Effector CD8-positive, alpha-beta T cell (primary cell): Measurements from ENCODE around the gene PON2.
"Not testable (repeated sequence)": the region's sequence is repeated elsewhere in the genome, so short reads cannot be mapped to it uniquely, and the experiment has no call there.

Experiments
- DNase-seq: peaks from one replicate; lab custom pipeline; 2025; lab: John Stamatoyannopoulos, UW
- total RNA-seq, 4 experiments: gene quantifications; one replicate each; lab custom pipeline; 2026; lab: John Stamatoyannopoulos, UW

Gene PON2
- total RNA-seq = 1.5 to 11.8 (median 6.8) reads per million in 4 experiments

DNA sequence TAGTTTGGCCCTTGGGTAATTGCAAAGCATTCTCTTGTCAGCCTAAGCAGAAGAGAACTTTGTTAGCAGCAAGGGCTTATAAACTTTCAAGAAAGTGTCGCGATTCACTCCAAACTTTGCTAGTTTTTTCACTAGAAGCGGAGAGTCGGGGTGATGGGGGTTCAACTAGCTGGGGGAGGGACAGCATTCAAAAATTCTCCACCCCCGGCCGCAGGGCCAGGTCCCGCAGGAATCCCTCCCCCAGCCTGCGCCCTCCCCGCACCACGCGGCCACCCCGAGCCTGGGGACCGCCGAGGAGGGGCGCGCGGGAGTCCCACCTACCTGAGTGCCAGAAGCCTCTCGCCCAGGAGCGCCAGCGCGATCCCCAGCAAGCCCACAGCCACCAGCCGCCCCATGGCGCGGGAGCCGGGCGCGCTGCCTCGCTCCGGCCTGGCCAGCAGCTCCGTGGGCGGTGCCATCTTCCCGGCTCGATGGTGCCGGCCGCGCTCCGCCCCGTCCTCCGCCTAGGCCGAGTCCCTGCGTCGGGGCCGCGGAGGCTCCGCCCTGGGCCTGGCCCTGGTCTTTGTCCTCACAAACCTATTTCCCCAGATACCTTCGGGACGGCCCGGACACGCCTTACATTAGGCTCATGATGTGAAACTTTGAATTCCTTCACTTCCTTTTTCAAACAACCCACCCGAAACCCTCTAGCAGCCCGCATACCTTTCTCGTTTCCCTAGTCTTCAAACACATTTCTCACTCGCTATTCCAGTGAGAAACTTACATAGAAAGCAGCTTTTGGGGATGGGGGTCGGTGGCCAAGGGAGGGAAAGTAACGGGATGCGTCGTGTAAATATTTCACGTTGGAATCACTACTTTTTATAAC is at the start of gene PON2:
Gene PON2 (minus strand): TSS at position 472 of the 865 bp plus-strand sequence. CDS start 77 bp downstream, at position 395.
- peak; percentile 7 for DNase-seq

DNA sequence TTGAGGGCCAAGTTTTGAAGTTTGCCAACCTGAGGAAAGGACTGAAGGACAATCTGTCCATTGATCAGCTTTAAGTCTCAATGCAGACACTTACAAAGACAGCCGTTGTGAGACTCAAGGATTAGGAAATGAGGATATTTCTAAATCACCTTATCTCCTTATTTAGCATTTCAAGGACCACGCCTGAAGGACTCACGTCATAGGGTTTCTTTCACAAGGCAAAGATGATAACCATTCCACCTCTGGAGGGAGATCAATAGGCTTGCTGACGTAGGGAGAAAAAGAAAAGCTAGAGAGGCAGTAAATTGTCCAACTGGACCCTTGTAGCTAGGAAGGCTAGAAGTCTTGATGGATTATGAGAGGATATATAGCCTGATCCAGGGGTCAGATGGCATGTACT is 47.6 kb upstream of the PON2 start:
- DNase-seq = no peak

DNA sequence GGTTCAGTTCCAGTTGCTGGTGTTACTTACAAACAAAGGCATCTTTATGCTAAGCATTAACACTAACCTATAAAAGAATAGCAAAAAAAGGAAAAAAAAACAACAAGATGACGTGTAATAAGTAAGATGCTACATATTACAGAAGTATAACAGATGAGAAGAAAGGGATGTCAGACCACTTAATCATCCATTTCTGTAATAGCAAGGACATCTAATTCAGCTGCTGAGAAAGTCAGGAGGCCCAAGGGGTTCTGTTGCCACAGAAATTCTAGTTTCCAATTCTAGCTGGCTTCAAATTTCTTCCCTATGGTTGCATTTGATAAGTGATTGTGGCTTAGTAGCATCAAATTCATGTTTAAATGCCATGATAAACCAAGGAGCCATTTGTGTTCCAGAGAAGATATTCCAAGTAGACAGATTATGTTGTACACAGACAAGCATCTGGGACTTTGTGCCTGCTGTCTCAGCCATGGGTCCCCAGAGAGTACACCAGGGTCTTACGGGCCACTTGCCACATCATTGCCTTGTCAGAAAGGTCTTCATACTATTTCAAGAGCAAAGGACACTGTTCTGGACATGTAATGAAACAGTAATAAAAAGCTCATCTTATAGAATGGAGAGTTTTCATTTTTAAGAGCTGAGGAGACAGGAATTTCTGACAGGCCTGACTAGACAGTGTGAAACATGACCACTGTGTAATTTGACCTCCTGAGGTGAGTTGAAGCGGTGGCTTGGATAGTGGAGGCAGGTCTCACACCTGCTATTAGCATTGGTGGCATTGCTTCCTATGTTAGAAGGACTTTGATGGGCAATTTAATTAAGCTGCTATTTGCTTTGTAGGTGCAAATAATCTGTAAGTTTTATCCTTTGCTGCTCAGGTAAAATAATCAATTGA is 46.7 kb upstream of the PON2 start:
- DNase-seq = no peak

DNA sequence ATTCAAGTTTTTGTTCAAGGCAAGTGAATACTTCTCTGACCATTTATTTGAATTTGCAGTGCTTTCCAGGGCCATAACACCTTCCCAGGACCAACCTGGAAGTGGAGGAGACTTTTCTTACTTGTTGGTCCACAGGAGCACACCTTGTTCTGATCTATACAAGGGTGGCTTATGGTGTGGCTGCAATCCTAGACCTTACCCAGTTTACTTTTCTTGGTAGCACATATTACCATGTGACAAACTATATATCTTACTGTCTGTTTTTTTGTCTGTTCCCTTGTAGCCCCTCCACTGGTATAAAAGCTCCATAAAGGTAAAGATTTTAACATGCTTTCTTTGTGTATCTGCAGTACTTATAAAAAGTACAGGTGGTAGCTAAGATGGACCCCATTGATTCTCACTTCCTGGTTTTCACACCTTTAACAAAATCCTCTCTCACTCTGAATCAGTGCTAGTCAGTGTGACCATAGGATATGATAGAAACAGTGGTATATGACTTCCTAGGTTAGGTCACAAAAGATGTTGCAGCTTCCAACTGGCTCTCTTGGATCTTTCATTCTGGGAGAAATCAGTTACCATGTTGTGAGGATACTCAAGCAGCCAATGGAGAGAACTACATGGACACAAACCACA is 45.3 kb upstream of the PON2 start:
- DNase-seq = no peak

DNA sequence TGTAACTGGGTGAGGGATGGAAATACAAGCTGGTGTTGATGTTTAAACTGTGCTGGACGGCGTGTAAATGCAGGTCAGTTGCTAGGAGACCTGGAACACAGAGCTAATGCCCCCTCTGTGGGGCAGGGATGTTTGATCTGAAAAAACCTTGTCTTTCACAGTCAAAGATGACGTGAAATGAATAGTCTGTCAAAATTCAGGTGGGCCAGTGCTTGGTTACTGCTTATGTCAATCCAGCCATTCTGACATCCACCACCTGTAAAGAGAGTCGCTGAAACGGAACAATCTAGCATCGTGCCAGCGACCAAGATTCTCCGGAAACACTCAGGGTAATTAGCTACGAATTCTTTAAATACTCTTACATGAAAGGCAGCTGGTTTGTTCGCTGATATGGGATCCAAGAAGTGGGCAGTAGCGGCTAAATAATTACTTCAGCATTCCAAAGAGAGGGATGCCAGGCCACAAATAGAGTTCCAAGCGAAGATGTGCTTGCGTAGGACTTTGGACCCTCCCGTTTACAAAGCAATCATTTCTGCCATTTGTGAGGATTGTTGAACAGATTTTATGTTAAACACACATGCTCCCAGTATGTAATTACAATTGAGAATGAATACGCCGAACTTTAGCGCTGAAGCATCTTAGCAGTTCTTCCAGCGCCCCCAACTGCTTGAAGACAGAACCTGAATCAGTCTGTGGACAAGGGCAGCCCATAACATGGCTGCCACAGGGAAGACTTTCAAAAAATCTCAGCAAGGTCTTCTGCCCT is 43.6 kb upstream of the PON2 start:
- DNase-seq = no peak

DNA sequence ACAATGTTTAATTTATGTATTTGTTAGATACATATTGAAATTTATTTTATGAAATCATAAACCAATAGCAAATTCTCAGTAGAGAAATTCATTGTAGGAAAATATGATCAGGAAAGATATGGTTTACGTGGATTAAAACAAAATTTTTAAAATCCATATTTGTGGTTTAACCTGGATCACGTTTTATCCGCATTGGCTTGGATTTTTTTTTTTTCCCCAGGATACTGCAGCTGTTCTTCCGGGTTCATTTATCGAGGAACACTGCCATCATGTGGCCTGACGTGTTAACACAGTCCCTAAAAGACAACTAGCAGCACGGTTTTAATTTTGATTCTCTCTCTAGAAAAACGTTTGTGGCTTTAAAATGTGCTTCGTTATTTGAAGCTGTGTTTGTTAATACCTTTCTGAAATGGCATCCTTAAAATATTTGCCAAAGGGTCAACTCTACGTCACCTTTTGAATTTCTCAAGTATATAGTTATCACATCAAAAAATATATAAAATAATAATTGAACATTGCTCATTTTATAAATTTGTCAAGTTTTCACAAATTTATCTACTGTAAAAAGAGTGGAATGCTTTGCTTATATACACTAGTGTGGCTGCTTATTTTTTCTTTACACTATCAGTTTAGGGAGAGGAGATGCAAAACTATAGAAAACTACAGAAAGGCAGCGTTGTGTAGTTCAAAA is 42.2 kb upstream of the PON2 start:
- peak; percentile 11 for DNase-seq

DNA sequence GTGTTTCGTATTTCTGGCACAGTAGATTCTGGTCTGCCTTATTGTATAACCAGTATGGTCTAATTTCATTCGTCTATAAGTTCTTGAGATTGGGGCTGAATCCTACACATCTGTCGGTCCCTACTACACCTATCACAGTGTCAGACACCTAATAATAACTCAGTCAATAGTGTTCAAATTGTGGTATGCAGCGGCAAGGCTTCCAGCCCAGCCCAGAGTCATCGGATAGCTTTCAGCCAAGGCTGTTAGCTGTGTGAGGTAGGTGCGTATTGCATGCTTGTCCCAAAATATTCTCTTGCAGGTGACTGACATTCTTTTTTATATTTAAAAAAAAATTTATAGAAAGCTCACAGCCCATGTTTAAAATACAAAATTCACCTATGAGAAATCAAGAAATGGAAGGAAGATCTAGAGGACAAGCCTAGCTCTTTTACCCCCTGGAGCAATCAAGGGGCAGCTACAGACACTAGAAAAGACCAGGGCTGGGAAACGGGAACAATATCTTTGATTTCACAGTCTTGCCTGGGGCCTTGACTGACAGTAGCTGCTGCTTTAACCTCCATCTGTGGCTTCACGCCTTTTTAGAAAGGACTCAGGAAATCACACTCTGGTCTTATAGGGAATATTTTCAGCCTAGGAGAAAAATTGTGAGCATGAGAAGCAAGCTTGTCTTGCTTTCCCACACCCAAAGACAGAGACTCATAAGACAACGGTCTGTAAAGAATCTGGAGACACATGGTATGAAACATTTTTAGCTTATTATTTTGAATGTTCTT is 41.4 kb upstream of the PON2 start:
- no peak for DNase-seq

DNA sequence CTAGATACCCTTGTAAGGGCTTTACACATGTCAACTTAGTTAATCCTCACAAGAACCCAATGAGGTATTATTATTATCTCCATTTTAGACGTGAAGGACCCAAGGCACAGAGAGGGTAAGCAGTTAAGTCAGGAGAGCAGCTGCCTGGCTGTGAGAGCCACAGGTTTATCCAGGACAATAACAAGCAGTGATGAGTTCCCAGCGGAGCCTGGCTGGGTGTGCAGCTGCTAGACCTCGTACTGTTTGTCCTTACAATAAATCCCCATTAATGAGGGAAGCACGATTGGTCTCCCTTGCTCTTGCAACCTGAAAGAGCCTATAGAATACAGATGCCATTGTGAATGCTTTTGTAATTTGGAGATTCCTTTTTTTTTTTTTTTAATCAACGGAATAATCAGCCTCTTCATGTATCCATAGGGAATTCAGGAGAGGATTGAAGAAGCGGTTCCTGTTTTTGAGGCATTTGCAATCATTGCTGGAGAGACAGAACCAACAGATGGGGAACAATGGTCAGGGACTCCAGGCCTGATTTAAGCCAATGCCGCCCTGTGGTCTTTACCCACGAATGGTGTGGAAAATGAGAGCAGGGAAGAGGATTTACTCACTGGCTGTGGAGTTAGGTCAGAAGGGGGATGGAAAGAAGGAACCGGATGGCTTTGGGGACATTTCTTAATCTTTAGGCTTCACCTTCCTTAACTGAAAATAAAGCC is 38.6 kb upstream of the PON2 start:
- no peak for DNase-seq

DNA sequence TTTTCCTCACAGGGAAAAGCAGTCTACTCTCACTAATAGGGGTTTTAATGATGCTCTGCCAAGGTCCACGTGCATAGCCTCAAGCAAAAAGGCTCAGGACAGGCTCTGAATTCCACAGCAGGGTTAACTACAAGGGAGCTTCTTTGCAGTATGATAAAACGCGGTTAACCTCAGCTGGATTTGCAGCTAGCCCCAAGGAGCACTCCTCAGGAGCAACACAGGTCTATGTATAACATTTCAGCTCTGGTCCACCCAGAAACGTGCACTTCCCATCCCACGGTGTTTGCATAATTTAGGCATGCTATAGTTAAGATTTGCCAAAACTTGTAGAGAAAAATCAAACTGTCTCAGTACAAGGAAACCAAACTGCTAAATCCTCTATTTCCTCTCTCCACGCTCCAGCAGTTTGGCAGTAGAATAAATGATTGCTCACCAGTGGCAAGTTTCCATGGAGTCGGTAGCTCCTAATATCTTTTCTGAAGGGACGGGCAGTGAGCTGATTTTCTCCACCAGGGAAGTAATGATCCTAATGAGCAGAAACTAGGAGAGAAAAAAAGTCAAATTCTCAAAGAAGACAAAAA is 37.8 kb upstream of the PON2 start:
- no peak for DNase-seq

DNA sequence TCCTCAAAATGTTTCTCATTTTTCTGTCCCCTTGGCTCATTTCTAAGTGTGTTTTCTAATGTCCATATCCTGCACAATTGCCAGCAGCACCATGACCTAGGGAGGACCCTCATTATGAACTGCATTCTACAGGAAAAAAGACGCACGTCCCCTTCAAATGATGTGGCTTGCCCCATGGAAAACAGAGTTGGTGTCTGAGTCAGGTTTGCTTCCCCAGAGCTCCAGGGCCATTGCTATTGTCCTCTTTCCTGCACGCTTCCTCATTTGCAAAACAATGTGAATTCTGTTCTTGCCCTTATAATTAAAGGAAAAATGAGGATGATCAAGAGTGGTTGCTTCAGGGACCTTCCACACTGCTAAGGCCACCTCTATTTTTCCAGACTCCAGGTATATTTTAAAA is 36.2 kb upstream of the PON2 start:
- no peak for DNase-seq

DNA sequence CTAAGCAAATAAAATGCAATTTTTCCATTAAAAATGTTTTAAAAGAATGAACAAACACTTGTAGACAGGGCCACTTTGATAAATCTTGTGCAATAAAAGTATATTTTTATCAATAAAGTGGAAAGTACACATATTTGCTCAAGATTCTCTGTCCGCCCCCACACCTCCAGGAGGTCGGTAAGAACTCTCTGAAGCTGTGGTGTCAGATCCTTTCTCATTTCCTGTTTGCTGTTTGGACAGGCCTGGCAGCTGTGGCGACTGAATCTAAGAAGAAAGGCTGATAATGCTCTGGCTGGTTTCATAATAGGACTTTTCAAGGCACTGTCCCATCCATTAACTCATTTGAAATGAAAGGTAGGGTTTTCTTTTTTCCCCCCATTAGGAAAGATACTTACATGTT is 35.6 kb upstream of the PON2 start:
- DNase-seq = no peak

DNA sequence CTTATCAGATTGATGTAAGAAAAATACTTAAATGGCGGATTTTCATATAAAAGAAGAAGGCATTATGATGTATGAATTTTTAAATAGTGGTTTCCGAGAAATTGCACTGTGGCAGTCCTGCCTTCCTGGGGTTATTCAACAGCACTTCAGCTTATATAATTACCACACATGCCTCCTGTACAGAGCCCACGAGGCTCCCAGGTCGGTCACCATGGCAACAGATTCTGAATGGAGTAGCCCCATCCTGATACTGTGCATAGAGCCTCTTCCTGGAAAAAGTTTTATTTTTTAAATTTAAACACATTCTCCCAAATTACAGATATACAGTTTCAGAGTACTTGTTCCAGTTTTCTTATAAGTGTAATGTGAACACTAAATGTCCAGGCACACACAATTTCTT is 35.0 kb upstream of the PON2 start:
- DNase-seq = no peak

DNA sequence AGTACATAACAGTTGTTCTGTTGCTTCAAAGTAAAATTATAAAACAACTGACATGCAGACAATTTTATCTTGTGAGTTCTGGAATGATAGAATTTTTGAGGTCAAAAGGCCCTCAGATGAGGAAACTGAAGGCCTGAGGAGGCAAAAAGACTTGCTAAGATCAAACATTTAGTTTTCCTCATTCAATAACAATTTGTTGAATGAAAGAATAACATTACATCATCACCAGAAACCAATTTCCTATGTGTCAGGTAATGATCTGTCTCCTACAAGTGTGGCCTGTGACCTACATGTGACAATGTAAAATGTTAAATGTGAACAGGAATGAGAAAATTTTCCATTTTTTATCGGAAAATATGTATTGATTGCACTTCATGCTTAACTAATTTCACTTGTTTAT is 34.4 kb upstream of the PON2 start:
- no peak for DNase-seq

DNA sequence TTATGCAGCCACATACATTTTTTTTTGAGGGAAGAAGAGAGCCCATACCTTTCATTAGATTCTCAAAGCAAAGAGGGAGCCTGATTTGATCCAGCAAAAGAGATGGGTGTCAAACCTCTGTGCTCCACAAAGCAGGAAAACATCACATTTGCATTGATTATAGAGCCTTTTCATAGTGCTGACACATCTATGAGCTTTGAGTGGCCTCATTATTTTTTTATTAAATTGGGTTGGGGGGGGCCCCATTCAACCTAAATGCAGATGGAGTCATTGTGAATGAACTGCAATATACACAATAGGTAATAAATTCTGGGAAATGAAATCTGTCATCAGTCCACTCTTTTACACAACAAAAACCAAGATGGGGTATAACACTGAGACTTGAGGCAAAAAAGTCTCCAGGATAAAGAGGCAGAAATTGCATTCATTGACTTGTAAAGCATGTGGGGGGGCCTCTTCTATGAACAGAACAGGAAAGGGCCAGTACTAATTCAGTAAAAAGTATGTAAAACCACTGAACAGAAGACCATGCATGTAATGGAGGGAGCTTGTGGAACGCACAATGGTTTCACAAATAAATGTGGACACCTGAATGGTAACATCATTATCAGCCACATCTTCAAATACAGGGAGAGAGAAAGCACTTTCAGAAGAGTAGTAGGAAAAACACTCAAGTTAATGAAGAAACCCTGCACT is 33.2 kb upstream of the PON2 start:
- DNase-seq = no peak

DNA sequence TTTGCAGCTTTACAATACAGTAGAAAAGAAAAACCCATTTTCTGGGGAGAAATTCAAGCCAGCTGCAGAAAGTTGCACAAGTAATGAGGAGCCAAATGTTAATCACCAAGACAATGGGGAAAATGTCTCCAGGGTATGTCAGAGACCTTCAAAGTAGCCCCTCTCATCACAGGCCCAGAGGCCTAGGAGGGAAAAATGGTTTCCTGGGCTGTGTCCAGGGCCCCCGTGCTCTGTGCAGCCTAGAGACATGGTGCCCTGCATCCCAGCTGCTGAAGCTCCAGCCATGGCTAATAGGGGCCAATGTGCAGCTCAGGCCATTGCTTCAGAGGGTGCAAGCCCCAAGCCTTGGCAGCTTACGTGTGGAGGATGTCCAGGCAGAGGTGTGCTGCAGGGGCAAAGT is 25.8 kb upstream of the PON2 start:
- DNase-seq = not testable (repeated sequence)

DNA sequence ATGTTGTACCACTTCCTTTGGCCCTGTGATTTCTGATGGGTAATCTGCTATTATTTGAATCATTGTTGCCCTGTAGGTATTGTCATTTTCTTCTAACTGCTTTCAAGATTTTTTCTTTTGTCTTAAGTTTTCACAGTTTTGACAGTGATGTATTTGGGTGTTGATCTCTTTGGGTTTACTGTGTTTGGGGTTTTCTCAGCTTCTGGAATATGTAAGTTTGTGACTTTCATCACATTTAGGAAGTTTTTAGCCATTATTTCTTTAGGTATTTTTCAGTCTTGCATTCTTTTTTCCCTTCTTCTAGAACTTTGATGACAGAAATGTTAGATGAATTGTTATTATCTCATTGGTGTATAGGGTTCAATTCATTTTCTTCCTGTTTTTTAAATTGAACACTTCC is 23.1 kb upstream of the PON2 start:
- no peak for DNase-seq

DNA sequence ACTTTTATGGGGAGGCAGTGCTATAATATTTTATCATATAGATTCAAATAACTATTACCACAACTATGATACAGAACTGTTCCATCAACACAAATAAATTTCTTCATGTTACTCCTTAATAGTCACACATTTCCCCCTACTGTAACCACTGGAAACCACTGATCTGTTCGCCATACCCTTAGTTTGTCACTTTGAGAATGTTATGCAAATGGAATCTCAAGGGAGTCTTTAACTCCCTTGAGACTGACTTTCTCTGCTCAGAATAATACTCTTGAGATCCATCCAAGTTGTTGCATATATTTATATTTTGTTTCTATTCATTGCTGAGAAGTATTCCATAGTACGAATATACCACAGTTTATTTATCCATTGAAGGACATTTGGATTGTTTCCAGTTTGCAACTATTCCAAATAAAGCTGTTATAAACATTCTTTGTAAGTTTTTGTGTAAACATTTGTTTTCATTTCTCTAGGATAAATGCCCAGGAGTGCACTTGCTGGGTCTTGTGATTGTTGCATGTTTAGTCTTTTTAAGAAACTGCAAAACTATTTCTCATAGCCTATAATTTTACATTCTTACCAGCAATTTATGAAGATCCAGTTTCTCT is 19.7 kb upstream of the PON2 start:
- DNase-seq = no peak

DNA sequence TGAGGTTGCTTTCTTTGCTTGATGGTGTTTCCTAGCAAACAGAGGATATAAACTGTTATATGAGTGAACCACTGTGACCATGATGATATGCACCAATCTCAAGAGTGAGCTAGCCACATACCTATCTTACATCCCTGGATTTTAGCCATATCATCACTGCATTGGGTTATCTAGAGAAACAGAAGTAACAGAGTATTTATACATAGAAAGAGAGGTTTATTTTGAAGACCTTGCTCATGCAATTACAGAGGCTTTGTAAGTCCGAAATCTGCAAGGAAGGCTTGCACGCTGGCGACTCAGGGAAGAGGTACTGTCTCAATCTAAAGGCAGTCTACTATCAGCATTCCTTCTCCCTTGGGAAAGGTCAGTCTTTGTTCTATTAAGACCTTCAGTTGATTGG is 11.8 kb upstream of the PON2 start:
- no peak for DNase-seq
